H1 (cell line): ENCODE results near the gene NBL1. TPM values are rescaled to one million over a fixed set of nuclear protein-coding genes. Genes with fewer than 3 reads are reported as not detected.

Experiments
- CTCF ChIA-PET: fragments of 300-600 bp; sonication (Branson Sonifier 250); formaldehyde crosslinking; loops from one replicate; lab custom pipeline; 2021; ENCODE audit not compliant: partially characterized antibody; lab: Charles Lee
- POLR2A ChIA-PET: fragments of 300-600 bp; sonication (Branson Sonifier 250); formaldehyde crosslinking; loops from one replicate; lab custom pipeline; 2021; ENCODE audit warnings: inconsistent platforms; ENCODE audit not compliant: partially characterized antibody; lab: Charles Lee
- DNase-seq, 2 experiments: peaks; one replicate each; pipeline versions ENCODE4 v3.0.0 to v3.0.0-alpha.2; 2010 to 2022; ENCODE audit warnings: low spot score in 2 of 2, low read depth in 1 of 2, mixed read lengths in 1 of 2
- FAIRE-seq: peaks from 2 replicates; lab custom pipeline; 2011; peaks lifted over from hg19 to GRCh38; lab: Jason Lieb, UNC
- H2AFZ ChIP-seq: 2 replicates; pipeline ENCODE4 v1.8.1; 2012; ENCODE audit warnings: low read length, inconsistent platforms
- H2AK5ac ChIP-seq: 2 replicates; pipeline ENCODE4 v1.6.1; 2013; ENCODE audit warnings: low read depth, low read length
- H2BK120ac ChIP-seq: replicated peaks from 2 replicates; pipeline ENCODE3; 2013; ENCODE audit warnings: low read depth, low read length, inconsistent platforms
- H2BK12ac ChIP-seq: 2 replicates; pipeline ENCODE4 v1.6.1; 2013; ENCODE audit warnings: low read depth, low read length
- H2BK15ac ChIP-seq: 2 replicates; pipeline ENCODE4 v1.6.1; 2013; ENCODE audit warnings: low read length
- H2BK20ac ChIP-seq: 2 replicates; pipeline ENCODE4 v1.6.1; 2013; ENCODE audit warnings: low read length
- H2BK5ac ChIP-seq: 2 replicates; pipeline ENCODE4 v1.6.1; 2013; ENCODE audit warnings: low read depth, low read length
- H3K14ac ChIP-seq: 2 replicates; pipeline ENCODE4 v1.6.1; 2013; ENCODE audit warnings: inconsistent platforms; ENCODE audit not compliant: insufficient read length
- H3K18ac ChIP-seq: 2 replicates; pipeline ENCODE4 v1.6.1; 2013; ENCODE audit warnings: low read length; ENCODE audit errors: extremely low read depth
- H3K23ac ChIP-seq: 2 replicates; pipeline ENCODE4 v1.6.1; 2013; ENCODE audit warnings: inconsistent platforms; ENCODE audit not compliant: insufficient read length
- H3K23me2 ChIP-seq: 2 replicates; pipeline ENCODE4 v1.6.1; 2013; ENCODE audit warnings: low read depth, low read length
- H3K27ac ChIP-seq: 2 replicates; pipeline ENCODE4 v1.6.1; 2011; ENCODE audit warnings: low read depth, low read length, inconsistent platforms
- H3K27me3 ChIP-seq, 4 experiments: replicated peaks in 1 of 4; 1 replicate in 1 of 4; 2 replicates in 3 of 4; pipeline versions ENCODE4 v1.6.1 to v1.8.1; 2011 to 2013; ENCODE audit warnings: low read length in 3 of 4, mild to moderate bottlenecking in 3 of 4, inconsistent platforms in 2 of 4, mixed read lengths in 2 of 4, moderate library complexity in 1 of 4; ENCODE audit not compliant: control insufficient read depth in 3 of 4, insufficient read depth in 3 of 4; ENCODE audit errors: extremely low read depth in 1 of 4
- H3K36me3 ChIP-seq, 4 experiments: 2 replicates each; pipeline versions ENCODE4 v1.6.1 to v1.8.1; 2011 to 2013; ENCODE audit warnings: mild to moderate bottlenecking in 4 of 4, low read length in 3 of 4, moderate library complexity in 2 of 4, control low read depth in 1 of 4, inconsistent platforms in 1 of 4; ENCODE audit not compliant: insufficient read depth in 4 of 4, control insufficient read depth in 2 of 4
- H3K4ac ChIP-seq: replicated peaks from 2 replicates; pipeline ENCODE3; 2013; ENCODE audit warnings: low read length, low read depth, mixed read lengths, inconsistent platforms; ENCODE audit not compliant: insufficient read length
- H3K4me1 ChIP-seq, 4 experiments: replicated peaks in 1 of 4; 1 replicate in 1 of 4; 2 replicates in 3 of 4; pipeline versions ENCODE4 v1.6.1 to v1.8.1; 2011 to 2013; ENCODE audit warnings: low read length in 3 of 4, inconsistent platforms in 2 of 4, mixed read lengths in 1 of 4; ENCODE audit not compliant: insufficient read depth in 4 of 4, control insufficient read depth in 3 of 4
- H3K4me2 ChIP-seq, 2 experiments: 2 replicates each; pipeline versions ENCODE4 v1.6.1 to v1.8.1; 2011 to 2013; ENCODE audit warnings: low read depth in 2 of 2, low read length in 2 of 2, control low read depth in 1 of 2, inconsistent platforms in 1 of 2, mild to moderate bottlenecking in 1 of 2; ENCODE audit not compliant: insufficient read depth in 1 of 2
- H3K4me3 ChIP-seq, 4 experiments: fragments of 200-600, 300-600 bp in 1 of 4; sonication (generic), shearing (Covaris generic), sonication (Bioruptor Twin) in 1 of 4; 2 replicates each; pipeline versions ENCODE4 v1.5.1 to v1.8.1; 2011 to 2016; ENCODE audit warnings: low read length in 4 of 4, low read depth in 3 of 4, control low read depth in 2 of 4, inconsistent platforms in 2 of 4, mild to moderate bottlenecking in 2 of 4, mixed read lengths in 1 of 4, moderate library complexity in 1 of 4; ENCODE audit not compliant: insufficient read depth in 2 of 4; ENCODE audit errors: extremely low read depth in 1 of 4
- H3K56ac ChIP-seq: replicated peaks from 2 replicates; pipeline ENCODE3; 2013; ENCODE audit warnings: low read depth, mild to moderate bottlenecking, mixed read lengths, low read length, inconsistent platforms; ENCODE audit not compliant: insufficient read length
- H3K79me1 ChIP-seq: 2 replicates; pipeline ENCODE4 v1.6.1; 2013; ENCODE audit warnings: low read depth, low read length, control low read depth
- H3K79me2 ChIP-seq, 2 experiments: 2 replicates each; pipeline versions ENCODE4 v1.6.1 to v1.8.1; 2012 to 2013; ENCODE audit warnings: low read length in 2 of 2, mild to moderate bottlenecking in 2 of 2, inconsistent platforms in 1 of 2; ENCODE audit not compliant: insufficient read depth in 2 of 2, control insufficient read depth in 1 of 2
- H3K9ac ChIP-seq, 4 experiments: replicated peaks in 1 of 4; 1 replicate in 1 of 4; 2 replicates in 3 of 4; pipeline versions ENCODE4 v1.6.1 to v1.8.1; 2011 to 2013; ENCODE audit warnings: low read depth in 3 of 4, low read length in 3 of 4, control low read depth in 2 of 4, mild to moderate bottlenecking in 2 of 4, moderate library complexity in 2 of 4, inconsistent platforms in 1 of 4; ENCODE audit errors: extremely low read depth in 1 of 4
- H3K9me3 ChIP-seq, 2 experiments: 2 replicates each; pipeline versions ENCODE4 v1.6.1 to v1.8.1; 2012 to 2013; ENCODE audit warnings: mild to moderate bottlenecking in 2 of 2, moderate library complexity in 2 of 2, control low read depth in 1 of 2, inconsistent platforms in 1 of 2, low read depth in 1 of 2, low read length in 1 of 2, mixed read lengths in 1 of 2; ENCODE audit not compliant: insufficient read depth in 2 of 2
- H4K20me1 ChIP-seq, 2 experiments: replicated peaks in 1 of 2; 2 replicates each; pipeline versions ENCODE3 to v1.8.1; 2011 to 2013; ENCODE audit warnings: inconsistent platforms in 2 of 2, low read length in 2 of 2, mild to moderate bottlenecking in 1 of 2; ENCODE audit not compliant: insufficient read depth in 2 of 2, control insufficient read depth in 1 of 2
- H4K5ac ChIP-seq: 2 replicates; pipeline ENCODE4 v1.6.1; 2013; ENCODE audit warnings: low read length, low read depth, mixed read lengths, inconsistent platforms; ENCODE audit not compliant: insufficient read length
- H4K8ac ChIP-seq: 2 replicates; pipeline ENCODE4 v1.8.0; 2013; ENCODE audit warnings: mild to moderate bottlenecking, moderate library complexity, low read length, inconsistent platforms; ENCODE audit not compliant: insufficient read depth; ENCODE audit errors: extremely low read depth
- H4K91ac ChIP-seq: replicated peaks from 2 replicates; pipeline ENCODE3; 2013; ENCODE audit warnings: low read length, mixed read lengths, inconsistent platforms; ENCODE audit not compliant: insufficient read length
- ATF2 ChIP-seq: IDR thresholded peaks from 2 replicates; pipeline ENCODE4 v1.6.1; 2012; ENCODE audit warnings: low read length, inconsistent platforms
- E2F6 ChIP-seq: IDR thresholded peaks from 2 replicates; pipeline ENCODE4 v1.6.1; 2012; ENCODE audit warnings: inconsistent platforms
- EP300 ChIP-seq, 2 experiments: IDR thresholded peaks; 1 replicate in 1 of 2; 2 replicates in 1 of 2; pipeline ENCODE4 v1.6.1; 2011 to 2012; ENCODE audit warnings: low read depth in 2 of 2, low read length in 2 of 2, mild to moderate bottlenecking in 2 of 2, borderline replicate concordance in 1 of 2, inconsistent platforms in 1 of 2, moderate library complexity in 1 of 2
- FOSL1 ChIP-seq: IDR thresholded peaks from 2 replicates; pipeline ENCODE4 v1.6.1; 2011; ENCODE audit warnings: mild to moderate bottlenecking, low read depth, low read length, moderate library complexity; ENCODE audit not compliant: insufficient read depth
- KDM4A ChIP-seq: IDR thresholded peaks from one replicate; pipeline ENCODE4 v1.7.1; 2012; ENCODE audit warnings: low read depth, mild to moderate bottlenecking, moderate library complexity, low read length, inconsistent platforms; ENCODE audit not compliant: severe bottlenecking
- MAX ChIP-seq: IDR thresholded peaks from 2 replicates; pipeline ENCODE4 v1.6.1; 2012; ENCODE audit warnings: inconsistent platforms
- POLR2AphosphoS5 ChIP-seq: IDR thresholded peaks from 2 replicates; pipeline ENCODE4 v1.6.1; 2011; ENCODE audit warnings: low read depth, low read length
- SP2 ChIP-seq: IDR thresholded peaks from 2 replicates; pipeline ENCODE4 v1.6.1; 2012; ENCODE audit warnings: mild to moderate bottlenecking, low read length, inconsistent platforms
- ZNF274 ChIP-seq: IDR thresholded peaks from 2 replicates; pipeline ENCODE4 v1.7.0; 2012; ENCODE audit warnings: low read length, borderline replicate concordance; ENCODE audit errors: extremely low read depth
- WGBS, 2 experiments: shearing (Covaris generic) in 1 of 2; methylation state at CpG; one replicate each; pipeline versions ENCODE4 v1.1.6 to v1.1.7; 2013 to 2015; ENCODE audit warnings: low lambda C conversion rate in 2 of 2, mixed read lengths in 2 of 2, inconsistent platforms in 1 of 2, low coverage in 1 of 2, missing lambda C conversion rate in 1 of 2; ENCODE audit not compliant: insufficient replicate concordance in 2 of 2, insufficient coverage in 1 of 2, insufficient read length in 1 of 2; ENCODE audit errors: extremely low coverage in 1 of 2, missing lambda C conversion rate in 1 of 2; 5-methylcytosine and 5-hydroxymethylcytosine counted together
- polyA plus RNA-seq, 7 experiments: library from polyadenylated mRNA; depleted of rRNA in 3 of 7; stranded (reverse) in 5 of 7; unstranded in 2 of 7; fragments of >200 nt in 5 of 7; fragments of 200-250 nt in 2 of 7; gene quantifications; 1 replicate in 5 of 7; 2 replicates in 1 of 7; 4 replicates in 1 of 7; pipeline versions ENCODE4 v1.2.1 to v1.2.3, GENCODE V29; 2011 to 2013; ENCODE audit warnings: missing spikeins in 2 of 7, mixed read lengths in 2 of 7
- total RNA-seq: library from RNA; stranded (reverse); fragmentation: NEBNext Ultra II Directional; extraction: Animal tissue kit (Norgen Biotek cat#: 25700); gene quantifications from 2 replicates; pipeline ENCODE4 v1.2.1, GENCODE V29; 2021

The NBL1 gene
- total and polyA plus RNA-seq, 2 of the 8 experiments (the other 6 are each of a cell fraction or from before 2014, with no cell fraction given): 8.7 to 9.7 TPM

GRCh38 chr1:19656780-19657466 is 12.8 kb downstream of the NBL1 start:
- no peak for FAIRE-seq
- no peaks in the 10 kb centered on the region for H3K79me2 ChIP-seq
- no peaks in the 10 kb centered on the region for H3K9me3 ChIP-seq
- H3K27ac ChIP-seq: no peak overlapping the region; the same call in 1 of the 2 replicates
- H2BK12ac ChIP-seq: no peak overlapping the region
- H3K23ac ChIP-seq: no peak overlapping the region
- WGBS, 2 experiments: 93% methylated on average over 13 of the region's 15 CpGs; no CpG with 5 or more reads in 1 of the 2 experiments
- H3K4me3 ChIP-seq: no peak overlapping the region
- POLR2A ChIA-PET: interaction anchor here (0.7 to 0.8 kb wide), 2 partner anchors 16 to 401 kb away, joined by 3 read pairs; no protein-coding TSS in a partner anchor
- H3K14ac ChIP-seq: no peak overlapping the region
- H2BK5ac ChIP-seq: no peak overlapping the region
- no peak for DNase-seq
- CTCF ChIA-PET: interaction anchor here (0.6 to 1.2 kb wide), 5 partner anchors 39 to 1978 kb away, joined by 3 to 4 read pairs (median 3); no protein-coding TSS in a partner anchor
- H2AFZ ChIP-seq: no peak overlapping the region
- no peak overlapping the region for H2BK20ac ChIP-seq
- H3K27me3 ChIP-seq: no peaks in the 10 kb centered on the region; a peak in 1 of 7 replicates
- H3K79me1 ChIP-seq: no peaks in the 10 kb centered on the region
- peaks cover 0 to 5% (median 3%) of the 10 kb centered on the region in 4 experiments; a peak in 5 of 7 replicates for H3K4me1 ChIP-seq
- H3K23me2 ChIP-seq: no peaks in the 10 kb centered on the region
- no peak overlapping the region for H4K91ac ChIP-seq
- H3K56ac ChIP-seq: no peak overlapping the region
- no peak overlapping the region for H4K8ac ChIP-seq
- H3K4ac ChIP-seq: no peak overlapping the region
- no peak overlapping the region for H2AK5ac ChIP-seq
- no peaks in the 10 kb centered on the region for H3K36me3 ChIP-seq
- no peak overlapping the region for H2BK120ac ChIP-seq
- no peaks in the 10 kb centered on the region for H4K20me1 ChIP-seq
- no peak overlapping the region for H3K4me2 ChIP-seq
- no peak overlapping the region for H4K5ac ChIP-seq
- H3K9ac ChIP-seq: no peak overlapping the region
- no peak overlapping the region for H2BK15ac ChIP-seq
- H3K18ac ChIP-seq: no peak overlapping the region; the same call in 1 of the 2 replicates
- TF ChIP-seq ZNF274 (no peak), E2F6 (no peak), KDM4A (no peak), FOSL1 (no peak), EP300 (IDR thresholded peaks at IDR 0.05; ENCODE audit: borderline replicate concordance in 1 of 2, low read depth in 2 of 2, low read length in 2 of 2) (no peak), POLR2AphosphoS5 (no peak), MAX (no peak), SP2 (no peak), ATF2 (no peak)
